Astrocyte (in vitro differentiated cells and primary cell): ENCODE measurements around the gene PRDM15. TPM values are rescaled to one million over a fixed set of nuclear protein-coding genes. Genes with fewer than 3 reads are reported as not detected.

ENCODE experiments used
- DNase-seq: peaks from one replicate; pipeline ENCODE4 v3.0.0-alpha.2; 2010; ENCODE audit warnings: low read depth
- FAIRE-seq: peaks from 2 replicates; lab custom pipeline; 2011; peaks lifted over from hg19 to GRCh38; lab: Jason Lieb, UNC
- H2AFZ ChIP-seq: 2 replicates; pipeline ENCODE4 v1.6.0; 2012; ENCODE audit warnings: low read depth, low read length, inconsistent platforms
- H3K27ac ChIP-seq: 2 replicates; pipeline ENCODE4 v1.5.1; 2011; ENCODE audit warnings: low read depth, low read length, inconsistent platforms
- H3K27me3 ChIP-seq: 2 replicates; pipeline ENCODE4 v1.6.0; 2011; ENCODE audit warnings: low read length, inconsistent platforms; ENCODE audit not compliant: insufficient read depth
- H3K36me3 ChIP-seq: 2 replicates; pipeline ENCODE4 v1.5.1; 2011; ENCODE audit warnings: low read length, inconsistent platforms; ENCODE audit not compliant: insufficient read depth
- H3K4me1 ChIP-seq: 2 replicates; pipeline ENCODE4 v1.5.1; 2011; ENCODE audit warnings: low read length, inconsistent platforms; ENCODE audit not compliant: insufficient read depth
- H3K4me2 ChIP-seq: 2 replicates; pipeline ENCODE4 v1.6.0; 2012; ENCODE audit warnings: low read length, inconsistent platforms
- H3K4me3 ChIP-seq: 2 replicates; pipeline ENCODE4 v1.5.1; 2011; ENCODE audit warnings: low read depth, mild to moderate bottlenecking, low read length, inconsistent platforms; ENCODE audit not compliant: insufficient read depth
- H3K79me2 ChIP-seq: 2 replicates; pipeline ENCODE4 v1.6.0; 2012; ENCODE audit warnings: mild to moderate bottlenecking, low read length, inconsistent platforms; ENCODE audit not compliant: insufficient read depth
- H3K9ac ChIP-seq: 2 replicates; pipeline ENCODE4 v1.6.0; 2012; ENCODE audit warnings: mild to moderate bottlenecking, low read length, inconsistent platforms
- H3K9me3 ChIP-seq: 2 replicates; pipeline ENCODE4 v1.5.1; 2012; ENCODE audit warnings: low read depth, mild to moderate bottlenecking, low read length, inconsistent platforms; ENCODE audit not compliant: insufficient read depth
- H4K20me1 ChIP-seq: 2 replicates; pipeline ENCODE4 v1.6.0; 2012; ENCODE audit warnings: low read length, inconsistent platforms; ENCODE audit not compliant: insufficient read depth
- H3K27ac Mint-ChIP-seq: one replicate; pipeline ENCODE4 v1.8.0; 2021; ENCODE audit warnings: mild to moderate bottlenecking, mixed read lengths; ENCODE audit not compliant: unreplicated experiment
- H3K27me3 Mint-ChIP-seq: one replicate; pipeline ENCODE4 v1.8.0; 2021; ENCODE audit warnings: low read depth, mixed read lengths; ENCODE audit not compliant: unreplicated experiment
- H3K36me3 Mint-ChIP-seq: one replicate; pipeline ENCODE4 v1.8.0; 2021; ENCODE audit warnings: low read depth, mixed read lengths; ENCODE audit not compliant: unreplicated experiment
- H3K4me1 Mint-ChIP-seq: one replicate; pipeline ENCODE4 v1.8.0; 2021; ENCODE audit warnings: low read depth, mixed read lengths; ENCODE audit not compliant: unreplicated experiment
- H3K4me3 Mint-ChIP-seq: one replicate; pipeline ENCODE4 v1.8.0; 2021; ENCODE audit warnings: mild to moderate bottlenecking, moderate library complexity, mixed read lengths; ENCODE audit not compliant: unreplicated experiment
- H3K9me3 Mint-ChIP-seq: one replicate; pipeline ENCODE4 v1.8.0; 2021; ENCODE audit warnings: mild to moderate bottlenecking, mixed read lengths; ENCODE audit not compliant: unreplicated experiment
- CTCF ChIP-seq: IDR thresholded peaks from 2 replicates; pipeline ENCODE4 v1.5.1; 2011; ENCODE audit warnings: low read depth, mild to moderate bottlenecking, inconsistent platforms, low read length, moderate library complexity; ENCODE audit not compliant: insufficient read depth
- EZH2 ChIP-seq: IDR thresholded peaks from 2 replicates; pipeline ENCODE4 v1.6.1; 2012; ENCODE audit warnings: mild to moderate bottlenecking, low read length, inconsistent platforms; ENCODE audit not compliant: insufficient read depth
- total RNA-seq: library from RNA; stranded (reverse); gene quantifications from 2 replicates; pipeline ENCODE4 v1.2.1, GENCODE V29; 2021

Gene PRDM15
- total RNA-seq, 1 donor from 2014 or later = 6.8 TPM

GRCh38 chr21:41864311-41865001 is 14.7 kb downstream of the PRDM15 start:
- Histone ChIP-seq H3K4me3 (no peak overlapping the region), H3K9me3 (no peaks in the 10 kb centered on the region), H3K27me3 (no peaks in the 10 kb centered on the region), H3K36me3 (no peaks in the 10 kb centered on the region), H3K9ac (no peak overlapping the region), H3K4me1 (peaks cover 13% of the 10 kb centered on the region), H3K79me2 (peaks cover 28% of the 10 kb centered on the region), H3K27ac (no peak overlapping the region), H4K20me1 (peaks cover 48% of the 10 kb centered on the region), H2AFZ (no peak overlapping the region), H3K4me2 (no peak overlapping the region)
- H3K27me3 Mint-ChIP-seq = no peaks in the 10 kb centered on the region
- TF ChIP-seq CTCF (no peak), EZH2 (no peak)
- no peaks in the 10 kb centered on the region for H3K9me3 Mint-ChIP-seq
- no peak overlapping the region for H3K27ac Mint-ChIP-seq
- DNase-seq (no peak), FAIRE-seq (no peak)
- H3K36me3 Mint-ChIP-seq = peaks cover 3% of the 10 kb centered on the region
- H3K4me1 Mint-ChIP-seq = peaks cover 5% of the 10 kb centered on the region
- H3K4me3 Mint-ChIP-seq = no peak overlapping the region

- Mint-ChIP-seq H3K27me3 (no peaks in the 10 kb centered on the region), H3K36me3 (peaks cover 3% of the 10 kb centered on the region), H3K4me3 (no peak overlapping the region), H3K27ac (no peak overlapping the region), H3K4me1 (peaks cover 5% of the 10 kb centered on the region), H3K9me3 (no peaks in the 10 kb centered on the region)
- Histone ChIP-seq H3K4me3 (no peak overlapping the region), H4K20me1 (peaks cover 48% of the 10 kb centered on the region), H3K36me3 (no peaks in the 10 kb centered on the region), H2AFZ (no peak overlapping the region), H3K9me3 (no peaks in the 10 kb centered on the region), H3K79me2 (peaks cover 28% of the 10 kb centered on the region), H3K4me1 (peaks cover 13% of the 10 kb centered on the region), H3K27ac (no peak overlapping the region), H3K4me2 (peak overlapping the region; percentile 46), H3K9ac (no peak overlapping the region), H3K27me3 (no peaks in the 10 kb centered on the region)
- DNase-seq (no peak), FAIRE-seq (no peak)
- no peak for TF ChIP-seq EZH2
- TF ChIP-seq CTCF = no peak
Measured at GRCh38 chr21:41863439-41863740, 15.8 kb downstream of the PRDM15 start.

- no peaks in the 10 kb centered on the region for H3K27me3 ChIP-seq
- peaks cover 5% of the 10 kb centered on the region for H3K4me1 Mint-ChIP-seq
- no peak overlapping the region for H3K4me3 Mint-ChIP-seq
- no peak overlapping the region for H3K4me3 ChIP-seq
- peaks cover 13% of the 10 kb centered on the region for H3K4me1 ChIP-seq
- peaks cover 42% of the 10 kb centered on the region for H4K20me1 ChIP-seq
- H3K4me2 ChIP-seq = no peak overlapping the region
- H3K27ac Mint-ChIP-seq = no peak overlapping the region
- peaks cover 8% of the 10 kb centered on the region for H3K36me3 Mint-ChIP-seq
- DNase-seq = no peak
- no peaks in the 10 kb centered on the region for H3K27me3 Mint-ChIP-seq
- H3K9me3 Mint-ChIP-seq = no peaks in the 10 kb centered on the region
- no peaks in the 10 kb centered on the region for H3K36me3 ChIP-seq
- H3K79me2 ChIP-seq = peaks cover 28% of the 10 kb centered on the region
- no peak overlapping the region for H3K9ac ChIP-seq
- no peak for TF ChIP-seq EZH2
- no peak for TF ChIP-seq CTCF
- no peak overlapping the region for H3K27ac ChIP-seq
- H2AFZ ChIP-seq = no peak overlapping the region
- H3K9me3 ChIP-seq = no peaks in the 10 kb centered on the region
- FAIRE-seq = no peak
Measured at GRCh38 chr21:41861987-41862386, 17.2 kb downstream of the PRDM15 start.
